ENCODE results near the gene SLC12A8. TPM values are rescaled to one million over a fixed set of nuclear protein-coding genes. Genes with fewer than 3 reads are reported as not detected.

Gene SLC12A8
- total RNA-seq, 1 experiment from 2014 or later, result 7.1 TPM

GRCh38 chr3:125191256-125191655 lies 21.3 kb downstream of the SLC12A8 start:
- BruUV-seq (replicated peaks), result no TSS peak
- Histone ChIP-seq H3K9me3 (ENCODE audit: low read depth, low read length, poor library complexity, severe bottlenecking) (no peaks in the 10 kb centered on the region), H3K27ac (ENCODE audit: low read depth, low read length, poor library complexity, severe bottlenecking) (no peak overlapping the region), H3K4me3 (ENCODE audit: low read depth, low read length, poor library complexity, severe bottlenecking) (no peak overlapping the region), H3K4me1 (ENCODE audit: insufficient read depth, low read length, poor library complexity, severe bottlenecking) (peaks cover 4% of the 10 kb centered on the region), H3K36me3 (ENCODE audit: insufficient read depth, low read length, poor library complexity, severe bottlenecking) (no peaks in the 10 kb centered on the region), H3K27me3 (replicated peaks; ENCODE audit: insufficient read depth, low read depth, low read length, poor library complexity) (no peaks in the 10 kb centered on the region)
- POLR2A ChIA-PET (ENCODE audit: low non-redundant PET), result no interaction called here
- TF ChIP-seq CTCF (conservative IDR thresholded peaks at IDR 0.05; ENCODE audit: low read depth, low read length), result no peak
- TF ChIP-seq EZH2 (IDR thresholded peaks at IDR 0.05; ENCODE audit: borderline replicate concordance, low read depth, low read length, poor library complexity, severe bottlenecking), result no peak
- CTCF ChIA-PET, result interaction anchor here (0.7 kb wide), 1 partner anchor 247 kb away, joined by 4 read pairs; no protein-coding TSS in a partner anchor
- no peak for DNase-seq (ENCODE audit: low spot score)
- intact Hi-C loops (cut with micrococcal nuclease; ENCODE audit: unreplicated experiment), result loop anchor here (10.0 kb wide), 1 partner anchor 196 kb away; no protein-coding TSS in a partner anchor

DNA sequence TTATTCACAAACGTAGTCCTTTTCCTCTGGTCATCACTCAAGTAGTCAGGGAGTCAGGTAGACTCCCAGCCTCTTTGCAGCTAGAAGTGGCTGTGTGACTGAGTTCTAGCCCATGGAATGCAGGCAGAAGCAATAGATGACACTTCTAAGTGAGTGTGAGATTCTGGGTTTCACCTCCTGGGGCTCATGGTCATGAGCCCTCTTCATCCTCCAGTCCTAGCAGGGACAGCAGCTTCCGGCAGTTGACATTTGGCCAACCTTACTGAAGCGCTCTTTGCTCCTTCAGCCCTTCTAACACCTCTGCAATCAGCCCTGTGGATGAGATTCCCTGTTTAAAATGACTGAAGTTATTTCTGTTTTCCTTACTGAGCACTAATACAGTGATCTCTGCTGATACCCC lies 21.8 kb downstream of the SLC12A8 start:
- H3K4me3 ChIP-seq (ENCODE audit: low read depth, low read length, poor library complexity, severe bottlenecking), result no peak overlapping the region
- intact Hi-C loops (cut with micrococcal nuclease; ENCODE audit: unreplicated experiment), result loop anchor here (10.0 kb wide), 1 partner anchor 196 kb away; no protein-coding TSS in a partner anchor
- H3K36me3 ChIP-seq (ENCODE audit: insufficient read depth, low read length, poor library complexity, severe bottlenecking), result no peaks in the 10 kb centered on the region
- H3K9me3 ChIP-seq (ENCODE audit: low read depth, low read length, poor library complexity, severe bottlenecking), result no peaks in the 10 kb centered on the region
- TF ChIP-seq CTCF (conservative IDR thresholded peaks at IDR 0.05; ENCODE audit: low read depth, low read length) (no peak), EZH2 (IDR thresholded peaks at IDR 0.05; ENCODE audit: borderline replicate concordance, low read depth, low read length, poor library complexity, severe bottlenecking) (no peak)
- no peaks in the 10 kb centered on the region for H3K27me3 ChIP-seq (replicated peaks; ENCODE audit: insufficient read depth, low read depth, low read length, poor library complexity)
- peaks cover 8% of the 10 kb centered on the region for H3K4me1 ChIP-seq (ENCODE audit: insufficient read depth, low read length, poor library complexity, severe bottlenecking)
- CTCF ChIA-PET, result no interaction called here
- no TSS peak for BruUV-seq (replicated peaks)
- no peak for DNase-seq (ENCODE audit: low spot score)
- no peak overlapping the region for H3K27ac ChIP-seq (ENCODE audit: low read depth, low read length, poor library complexity, severe bottlenecking)
- POLR2A ChIA-PET (ENCODE audit: low non-redundant PET), result no interaction called here

DNA sequence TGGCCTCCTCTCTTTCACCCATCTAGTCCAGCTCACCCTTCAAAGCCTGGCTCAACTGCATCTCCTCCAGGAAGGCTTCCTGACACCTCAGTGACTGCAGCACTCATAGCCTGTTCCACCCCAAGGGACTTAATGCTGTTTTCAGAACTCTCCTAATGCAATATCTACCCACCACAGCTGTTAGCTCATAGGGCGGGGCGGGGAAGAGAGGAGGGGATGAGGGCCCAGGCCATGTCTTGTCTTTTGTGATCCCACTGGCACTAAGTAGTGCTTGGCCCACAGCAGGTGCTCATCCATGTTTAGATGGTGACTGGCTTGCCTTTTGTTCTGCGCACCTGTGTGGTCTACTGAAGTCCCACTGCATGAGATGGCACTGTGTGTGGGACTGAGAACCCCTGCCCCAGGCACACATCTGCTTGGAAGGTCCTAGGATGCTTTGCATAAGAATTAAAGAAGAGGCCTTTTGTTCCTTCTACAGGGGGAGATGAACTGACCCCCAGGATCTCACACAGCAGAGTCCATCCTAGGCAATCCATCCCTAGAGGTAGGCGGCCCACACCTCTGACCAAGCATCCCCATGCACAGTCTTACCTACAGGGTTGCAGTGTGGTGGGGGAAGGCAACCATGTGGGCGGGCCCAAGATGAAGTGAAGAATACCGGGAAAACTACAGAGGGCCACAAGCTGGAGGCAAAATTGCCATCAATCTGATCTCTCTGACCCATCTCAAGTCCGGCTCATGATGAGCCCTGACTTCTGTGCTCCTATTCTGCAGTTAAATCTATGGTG lies 23.0 kb downstream of the SLC12A8 start:
- no peaks in the 10 kb centered on the region for H3K36me3 ChIP-seq (ENCODE audit: insufficient read depth, low read length, poor library complexity, severe bottlenecking)
- peaks cover 8% of the 10 kb centered on the region for H3K4me1 ChIP-seq (ENCODE audit: insufficient read depth, low read length, poor library complexity, severe bottlenecking)
- TF ChIP-seq EZH2 (IDR thresholded peaks at IDR 0.05; ENCODE audit: borderline replicate concordance, low read depth, low read length, poor library complexity, severe bottlenecking), result no peak
- no peak for TF ChIP-seq CTCF (conservative IDR thresholded peaks at IDR 0.05; ENCODE audit: low read depth, low read length)
- no peak overlapping the region for H3K4me3 ChIP-seq (ENCODE audit: low read depth, low read length, poor library complexity, severe bottlenecking)
- ChIA-PET CTCF (no interaction called here), POLR2A (ENCODE audit: low non-redundant PET) (no interaction called here)
- no peaks in the 10 kb centered on the region for H3K27me3 ChIP-seq (replicated peaks; ENCODE audit: insufficient read depth, low read depth, low read length, poor library complexity)
- no peak for DNase-seq (ENCODE audit: low spot score)
- intact Hi-C loops (cut with micrococcal nuclease; ENCODE audit: unreplicated experiment), result loop anchor here (10.0 kb wide), 1 partner anchor 195 kb away; no protein-coding TSS in a partner anchor
- no peak overlapping the region for H3K27ac ChIP-seq (ENCODE audit: low read depth, low read length, poor library complexity, severe bottlenecking)
- BruUV-seq (replicated peaks), result no TSS peak
- no peaks in the 10 kb centered on the region for H3K9me3 ChIP-seq (ENCODE audit: low read depth, low read length, poor library complexity, severe bottlenecking)
